ENCODE results near the gene FXYD6.

FXYD6 gene

DNA sequence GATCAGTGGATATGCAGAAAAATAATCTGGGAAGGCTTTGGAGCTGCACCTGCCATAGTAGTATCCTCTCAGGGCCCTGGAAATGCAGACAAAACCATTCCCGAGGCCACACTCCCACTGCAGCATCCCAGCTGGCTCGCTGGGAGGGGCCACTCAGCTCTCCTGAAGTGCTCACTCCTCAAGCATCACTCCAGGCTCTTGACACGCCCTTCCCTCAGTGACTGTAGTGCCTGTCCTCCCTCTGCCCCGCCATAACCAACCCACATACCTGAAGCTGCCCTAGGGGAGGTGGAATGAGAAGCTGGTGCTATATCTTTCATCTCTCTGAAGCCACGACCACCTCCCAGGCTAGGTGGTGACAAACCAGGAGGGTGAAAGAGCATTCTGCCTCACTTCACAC is 84.2 kb downstream of the FXYD6 start:
- DNase-seq (ENCODE audit: low spot score) = no peak

GRCh38 chr11:117790279-117790678 is 86.2 kb downstream of the FXYD6 start:
- no peak for DNase-seq (ENCODE audit: low spot score)

DNA sequence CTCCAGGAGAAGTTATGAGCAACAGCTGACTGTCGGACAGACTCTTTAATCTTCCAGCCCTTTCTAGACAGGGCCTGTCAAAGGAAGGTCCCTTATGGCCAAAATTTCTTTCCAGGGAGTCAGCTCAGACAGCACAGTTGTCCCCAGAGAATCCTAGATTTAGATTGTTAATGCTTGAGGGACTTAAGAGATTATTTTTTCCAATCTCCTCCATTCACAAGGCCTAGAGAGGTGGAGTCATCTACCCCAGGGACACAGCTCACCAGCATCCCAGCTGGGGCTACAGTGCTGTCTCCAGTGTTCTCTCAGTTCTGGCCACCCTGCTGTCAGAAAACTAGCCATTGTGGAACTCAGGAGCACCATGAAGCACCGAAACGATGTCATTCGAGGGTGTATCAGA is 87.2 kb downstream of the FXYD6 start:
- DNase-seq (ENCODE audit: low spot score) = no peak
